Measurements from ENCODE around the gene LCE1B. TPM values are rescaled to one million over a fixed set of nuclear protein-coding genes. Genes with fewer than 3 reads are reported as not detected.

Gene LCE1B
- total RNA-seq: not detected

- Mint-ChIP-seq H3K4me1 (ENCODE audit: low read depth) (no peaks in the 10 kb centered on the region), H3K4me3 (no peak within 1 kb of the TSS), H3K36me3 (ENCODE audit: insufficient read depth) (no peaks in the 10 kb centered on the region), H3K27me3 (ENCODE audit: low read depth) (peaks cover 12% of the 10 kb centered on the region), H3K9me3 (peaks cover 3% of the 10 kb centered on the region)
- no peak for DNase-seq
- no peak for ATAC-seq
Measured at GRCh38 chr1:152811671-152812070, at the start of gene LCE1B. Gene LCE1B, plus strand, starts transcription at chr1:152811971. Its CDS starts 476 bp downstream, at chr1:152812447.

GRCh38 chr1:152768847-152769533 lies 42.8 kb upstream of the LCE1B start:
- Mint-ChIP-seq H3K27me3 (ENCODE audit: low read depth) (peaks cover 14% of the 10 kb centered on the region), H3K4me1 (ENCODE audit: low read depth) (no peaks in the 10 kb centered on the region), H3K9me3 (no peaks in the 10 kb centered on the region), H3K4me3 (no peak overlapping the region), H3K36me3 (ENCODE audit: insufficient read depth) (no peaks in the 10 kb centered on the region)
- DNase-seq (no peak), ATAC-seq (no peak)

GRCh38 chr1:152770411-152770810 lies 41.4 kb upstream of the LCE1B start:
- no peak overlapping the region for H3K4me3 Mint-ChIP-seq
- ATAC-seq (no peak), DNase-seq (no peak)
- H3K27me3 Mint-ChIP-seq (ENCODE audit: low read depth): peaks cover 18% of the 10 kb centered on the region
- H3K4me1 Mint-ChIP-seq (ENCODE audit: low read depth): no peaks in the 10 kb centered on the region
- no peaks in the 10 kb centered on the region for H3K9me3 Mint-ChIP-seq
- H3K36me3 Mint-ChIP-seq (ENCODE audit: insufficient read depth): no peaks in the 10 kb centered on the region

GRCh38 chr1:152774875-152775274 lies 36.9 kb upstream of the LCE1B start, which contains the start of gene LCE1F:
Gene LCE1F, plus strand, starts transcription at chr1:152775140. Its CDS starts 1,232 bp downstream, at chr1:152776372.
- no peaks in the 10 kb centered on the region for H3K9me3 Mint-ChIP-seq

GRCh38 chr1:152776361-152776760 lies 35.4 kb upstream of the LCE1B start:
- Mint-ChIP-seq H3K9me3 (no peaks in the 10 kb centered on the region), H3K4me1 (ENCODE audit: low read depth) (no peaks in the 10 kb centered on the region), H3K4me3 (no peak overlapping the region), H3K27me3 (ENCODE audit: low read depth) (peaks cover 31% of the 10 kb centered on the region), H3K36me3 (ENCODE audit: insufficient read depth) (no peaks in the 10 kb centered on the region)
- ATAC-seq (no peak), DNase-seq (no peak)

More at GRCh38 chr1:152774875-152775274, 36.9 kb upstream of the LCE1B start, which contains the start of gene LCE1F:
- H3K36me3 Mint-ChIP-seq (ENCODE audit: insufficient read depth): no peaks in the 10 kb centered on the region
- H3K27me3 Mint-ChIP-seq (ENCODE audit: low read depth): peaks cover 30% of the 10 kb centered on the region
- H3K4me3 Mint-ChIP-seq: no peak within 1 kb of the TSS
- H3K4me1 Mint-ChIP-seq (ENCODE audit: low read depth): no peaks in the 10 kb centered on the region
- no peak for DNase-seq
- ATAC-seq: no peak

- Mint-ChIP-seq H3K4me1 (ENCODE audit: low read depth) (no peaks in the 10 kb centered on the region), H3K9me3 (no peaks in the 10 kb centered on the region), H3K36me3 (ENCODE audit: insufficient read depth) (no peaks in the 10 kb centered on the region), H3K4me3 (no peak overlapping the region), H3K27me3 (ENCODE audit: low read depth) (peaks cover 35% of the 10 kb centered on the region)
- DNase-seq (no peak), ATAC-seq (no peak)
Measured at GRCh38 chr1:152777510-152778137, 34.1 kb upstream of the LCE1B start.

GRCh38 chr1:152783095-152783494 lies 28.7 kb upstream of the LCE1B start:
- no peaks in the 10 kb centered on the region for H3K4me1 Mint-ChIP-seq (ENCODE audit: low read depth)
- no peak overlapping the region for H3K4me3 Mint-ChIP-seq
- H3K27me3 Mint-ChIP-seq (ENCODE audit: low read depth): peaks cover 50% of the 10 kb centered on the region
- H3K36me3 Mint-ChIP-seq (ENCODE audit: insufficient read depth): no peaks in the 10 kb centered on the region
- ATAC-seq (no peak), DNase-seq (no peak)
- H3K9me3 Mint-ChIP-seq: no peaks in the 10 kb centered on the region

GRCh38 chr1:152786077-152786476 lies 25.7 kb upstream of the LCE1B start, which contains the start of gene LCE1E:
Gene LCE1E, plus strand, starts transcription at chr1:152786257. Its CDS starts 1,043 bp downstream, at chr1:152787300.
- DNase-seq (no peak), ATAC-seq (no peak)
- Mint-ChIP-seq H3K9me3 (no peaks in the 10 kb centered on the region), H3K4me1 (ENCODE audit: low read depth) (no peaks in the 10 kb centered on the region), H3K4me3 (no peak within 1 kb of the TSS), H3K27me3 (ENCODE audit: low read depth) (peaks cover 42% of the 10 kb centered on the region), H3K36me3 (ENCODE audit: insufficient read depth) (no peaks in the 10 kb centered on the region)

- DNase-seq: no peak
- no peaks in the 10 kb centered on the region for H3K36me3 Mint-ChIP-seq (ENCODE audit: insufficient read depth)
- ATAC-seq: no peak
- no peaks in the 10 kb centered on the region for H3K9me3 Mint-ChIP-seq
- H3K4me3 Mint-ChIP-seq: no peak overlapping the region
- no peaks in the 10 kb centered on the region for H3K4me1 Mint-ChIP-seq (ENCODE audit: low read depth)
- peaks cover 16% of the 10 kb centered on the region for H3K27me3 Mint-ChIP-seq (ENCODE audit: low read depth)
Measured at GRCh38 chr1:152795686-152796085, 16.1 kb upstream of the LCE1B start.

GRCh38 chr1:152796421-152796820 lies 15.3 kb upstream of the LCE1B start, which contains the start of gene LCE1D:
Gene LCE1D, plus strand, starts transcription at chr1:152796721. Its CDS starts 1,074 bp downstream, at chr1:152797795.
- H3K36me3 Mint-ChIP-seq (ENCODE audit: insufficient read depth): no peaks in the 10 kb centered on the region
- H3K4me3 Mint-ChIP-seq: no peak within 1 kb of the TSS
- ATAC-seq (no peak), DNase-seq (no peak)
- no peaks in the 10 kb centered on the region for H3K9me3 Mint-ChIP-seq
- no peaks in the 10 kb centered on the region for H3K4me1 Mint-ChIP-seq (ENCODE audit: low read depth)
- peaks cover 13% of the 10 kb centered on the region for H3K27me3 Mint-ChIP-seq (ENCODE audit: low read depth)

- Mint-ChIP-seq H3K27me3 (ENCODE audit: low read depth) (peaks cover 19% of the 10 kb centered on the region), H3K36me3 (ENCODE audit: insufficient read depth) (no peaks in the 10 kb centered on the region), H3K4me3 (no peak overlapping the region), H3K4me1 (ENCODE audit: low read depth) (no peaks in the 10 kb centered on the region), H3K9me3 (no peaks in the 10 kb centered on the region)
- ATAC-seq (no peak), DNase-seq (no peak)
Measured at GRCh38 chr1:152801333-152801732, 10.4 kb upstream of the LCE1B start.

GRCh38 chr1:152806576-152806975 lies 5.2 kb upstream of the LCE1B start, which contains the start of gene LCE1C:
Gene LCE1C, minus strand, starts transcription at chr1:152806651. Its CDS starts 1,173 bp downstream, at chr1:152805478.
- no peak within 1 kb of the TSS for H3K4me3 Mint-ChIP-seq
- H3K27me3 Mint-ChIP-seq (ENCODE audit: low read depth): peaks cover 12% of the 10 kb centered on the region
- ATAC-seq (no peak), DNase-seq (no peak)
- H3K36me3 Mint-ChIP-seq (ENCODE audit: insufficient read depth): no peaks in the 10 kb centered on the region
- H3K9me3 Mint-ChIP-seq: peaks cover 3% of the 10 kb centered on the region
- no peaks in the 10 kb centered on the region for H3K4me1 Mint-ChIP-seq (ENCODE audit: low read depth)

GRCh38 chr1:152811050-152811449 lies 721 bp upstream of the LCE1B start:
- no peak overlapping the region for H3K4me3 Mint-ChIP-seq
- ATAC-seq (no peak), DNase-seq (no peak)
- H3K27me3 Mint-ChIP-seq (ENCODE audit: low read depth): peaks cover 12% of the 10 kb centered on the region
- peaks cover 3% of the 10 kb centered on the region for H3K9me3 Mint-ChIP-seq
- H3K36me3 Mint-ChIP-seq (ENCODE audit: insufficient read depth): no peaks in the 10 kb centered on the region
- no peaks in the 10 kb centered on the region for H3K4me1 Mint-ChIP-seq (ENCODE audit: low read depth)

- no peak for ATAC-seq
- no peaks in the 10 kb centered on the region for H3K9me3 Mint-ChIP-seq
- DNase-seq: no peak
- H3K36me3 Mint-ChIP-seq (ENCODE audit: insufficient read depth): no peaks in the 10 kb centered on the region
- no peak overlapping the region for H3K4me3 Mint-ChIP-seq
- peaks cover 10% of the 10 kb centered on the region for H3K27me3 Mint-ChIP-seq (ENCODE audit: low read depth)
- H3K4me1 Mint-ChIP-seq (ENCODE audit: low read depth): no peaks in the 10 kb centered on the region
Measured at GRCh38 chr1:152817309-152817708, 5.5 kb downstream of the LCE1B start.

GRCh38 chr1:152823294-152823693 lies 11.5 kb downstream of the LCE1B start:
- Mint-ChIP-seq H3K4me3 (no peak overlapping the region), H3K36me3 (ENCODE audit: insufficient read depth) (no peaks in the 10 kb centered on the region), H3K27me3 (ENCODE audit: low read depth) (peaks cover 24% of the 10 kb centered on the region), H3K4me1 (ENCODE audit: low read depth) (no peaks in the 10 kb centered on the region), H3K9me3 (no peaks in the 10 kb centered on the region)
- ATAC-seq (no peak), DNase-seq (no peak)
